Sigmoid colon (tissue), 4 donors: ENCODE results near the gene RIN1.

Experiments
- CTCF ChIP-seq, 4 experiments: fragments of 450-650 bp in 3 of 4; fragments of 200-600 bp in 1 of 4; IDR thresholded peaks; one replicate each; pipeline ENCODE4 v1.5.1; 2016 to 2019; ENCODE audit warnings: antibody characterized with exemption in 4 of 4, mild to moderate bottlenecking in 3 of 4, moderate library complexity in 2 of 4
- EP300 ChIP-seq, 4 donors: sonication (generic); formaldehyde crosslinking; IDR thresholded peaks; one replicate each; pipeline ENCODE4 v1.6.1; 2017; ENCODE audit warnings: antibody characterized with exemption in 4 of 4
- POLR2A ChIP-seq, 2 donors: fragments of 450-650 bp; IDR thresholded peaks; one replicate each; pipeline ENCODE4 v1.6.1; 2016; ENCODE audit warnings: antibody characterized with exemption in 2 of 2, mild to moderate bottlenecking in 2 of 2, moderate library complexity in 2 of 2

GRCh38 chr11:66309475-66309874 is 26.8 kb downstream of the RIN1 start:
- no peak for TF ChIP-seq EP300 (IDR thresholded peaks at IDR 0.05)
- TF ChIP-seq CTCF (IDR thresholded peaks at IDR 0.05) = no peak
- no peak for TF ChIP-seq POLR2A (IDR thresholded peaks at IDR 0.05)
